HepG2 (cell line): ENCODE data around the gene ITGB8. TPM values are rescaled to one million over a fixed set of nuclear protein-coding genes. Genes with fewer than 3 reads are reported as not detected.

ENCODE experiments used
- ATAC-seq: fragments of 200-7000 bp; cut with Tn5 transposase; 3 replicates; pipeline ENCODE4 v1.9.1; 2020; ENCODE audit warnings: mild to moderate bottlenecking, moderate library complexity
- BruUV-seq: library from RNA; stranded (reverse); fragments of 400-500 nt; replicated peaks from 2 replicates; lab custom pipeline; 2021; lab: Mats Ljungman, UMichigan
- CTCF ChIA-PET: fragments of 300-600 bp; formaldehyde crosslinking; extraction: SDS; loops from one replicate; lab custom pipeline; 2021; ENCODE audit warnings: low total read pairs, inconsistent platforms, low intra/inter-chr PET ratio; lab: Yijun Ruan, JAX
- POLR2A ChIA-PET: fragments of 350-600 bp; sonication (Branson Sonifier 250); formaldehyde crosslinking; loops from one replicate; lab custom pipeline; 2020; ENCODE audit warnings: antibody characterized with exemption, inconsistent platforms; lab: Yijun Ruan, JAX
- DNase-seq: peaks from one replicate; pipeline ENCODE4 v3.0.0-alpha.2; 2015; ENCODE audit warnings: low spot score
- FAIRE-seq: peaks from 3 replicates; lab custom pipeline; 2011; peaks lifted over from hg19 to GRCh38; lab: Jason Lieb, UNC
- H2AFZ ChIP-seq: one replicate; pipeline ENCODE4 v1.6.1; 2011; ENCODE audit warnings: low read length, inconsistent platforms
- H3K27ac ChIP-seq: fragments of 300-600 bp; 3 replicates; pipeline ENCODE4 v1.8.0; 2011; ENCODE audit warnings: mixed run types, mild to moderate bottlenecking, mixed read lengths, low read length, inconsistent platforms; ENCODE audit not compliant: insufficient read depth; ENCODE audit errors: extremely low read length
- H3K27me3 ChIP-seq, 2 experiments: fragments of 200-600 bp in 1 of 2; 2 replicates in 1 of 2; 3 replicates in 1 of 2; pipeline versions ENCODE4 v1.6.0 to v1.8.0; 2011; ENCODE audit warnings: low read length in 2 of 2, mild to moderate bottlenecking in 2 of 2, moderate library complexity in 2 of 2, inconsistent platforms in 1 of 2; ENCODE audit not compliant: insufficient read depth in 2 of 2, control insufficient read depth in 1 of 2
- H3K36me3 ChIP-seq, 2 experiments: fragments of 200-600 bp in 1 of 2; replicated peaks in 1 of 2; 2 replicates in 1 of 2; 3 replicates in 1 of 2; pipeline versions ENCODE4 v1.5.1 to v1.8.0; 2011; ENCODE audit warnings: low read length in 2 of 2, inconsistent platforms in 1 of 2; ENCODE audit not compliant: insufficient read depth in 2 of 2, control insufficient read depth in 1 of 2
- H3K4me1 ChIP-seq: 2 replicates; pipeline ENCODE4 v1.5.1; 2012; ENCODE audit warnings: low read length, inconsistent platforms; ENCODE audit not compliant: insufficient read depth
- H3K4me2 ChIP-seq: 2 replicates; pipeline ENCODE4 v1.6.0; 2011; ENCODE audit warnings: low read depth, low read length, inconsistent platforms
- H3K4me3 ChIP-seq, 3 experiments: fragments of 200-600 bp in 1 of 3; sonication (generic), shearing (Covaris generic) in 1 of 3; replicated peaks in 1 of 3; 2 replicates each; pipeline ENCODE4 v1.5.1; 2011 to 2016; ENCODE audit warnings: low read length in 3 of 3, inconsistent platforms in 2 of 3, low read depth in 2 of 3, mild to moderate bottlenecking in 2 of 3, control low read depth in 1 of 3, mixed read lengths in 1 of 3; ENCODE audit not compliant: insufficient read depth in 1 of 3
- H3K79me2 ChIP-seq: one replicate; pipeline ENCODE4 v1.6.1; 2011; ENCODE audit warnings: low read length, inconsistent platforms; ENCODE audit not compliant: insufficient read depth
- H3K9ac ChIP-seq: 2 replicates; pipeline ENCODE4 v1.6.0; 2011; ENCODE audit warnings: mild to moderate bottlenecking, low read depth, low read length, inconsistent platforms; ENCODE audit not compliant: insufficient read depth
- H3K9me3 ChIP-seq: 2 replicates; pipeline ENCODE4 v1.5.1; 2012; ENCODE audit warnings: mild to moderate bottlenecking, low read length
- H4K20me1 ChIP-seq: 2 replicates; pipeline ENCODE4 v1.6.0; 2011; ENCODE audit warnings: inconsistent platforms, mild to moderate bottlenecking, low read length, moderate library complexity; ENCODE audit not compliant: insufficient read depth
- IRF9 ChIP-seq: sonication (generic); formaldehyde crosslinking; IDR thresholded peaks from 2 replicates; pipeline ENCODE4 v1.8.0; 2022; ENCODE audit warnings: missing genetic modification reagents, mild to moderate bottlenecking, borderline replicate concordance
- ISX ChIP-seq: sonication (generic); formaldehyde crosslinking; conservative IDR thresholded peaks from 2 replicates; pipeline ENCODE4 v1.5.0; 2020; ENCODE audit warnings: missing genetic modification reagents
- NONO ChIP-seq, 2 experiments: fragments of 450-650 bp in 1 of 2; sonication (generic) in 1 of 2; formaldehyde crosslinking in 1 of 2; IDR thresholded peaks in 1 of 2; conservative IDR thresholded peaks in 1 of 2; 2 replicates each; pipeline versions ENCODE4 v1.6.1 to v1.8.0; 2017 to 2022; ENCODE audit warnings: mild to moderate bottlenecking in 1 of 2, missing genetic modification reagents in 1 of 2, moderate library complexity in 1 of 2
- NRL ChIP-seq: sonication (generic); formaldehyde crosslinking; IDR thresholded peaks from 2 replicates; pipeline ENCODE4 v1.5.0; 2020; ENCODE audit warnings: missing genetic modification reagents, mild to moderate bottlenecking, moderate library complexity, borderline replicate concordance
- POGK ChIP-seq: sonication (generic); formaldehyde crosslinking; conservative IDR thresholded peaks from 2 replicates; pipeline ENCODE4 v1.8.0; 2022; ENCODE audit warnings: mild to moderate bottlenecking, moderate library complexity, missing genetic modification reagents
- ZBTB20 ChIP-seq: sonication (generic); formaldehyde crosslinking; IDR thresholded peaks from 2 replicates; pipeline ENCODE4 v1.8.1; 2023; ENCODE audit warnings: missing genetic modification reagents, low read depth, mild to moderate bottlenecking, borderline replicate concordance
- ZBTB39 ChIP-seq: sonication (generic); formaldehyde crosslinking; IDR thresholded peaks from 2 replicates; pipeline ENCODE4 v1.5.0; 2020; ENCODE audit warnings: missing genetic modification reagents
- ZNF230 ChIP-seq: sonication (generic); formaldehyde crosslinking; IDR thresholded peaks from 2 replicates; pipeline ENCODE4 v1.4.0; 2020; ENCODE audit warnings: mild to moderate bottlenecking, missing genetic modification reagents
- ZNF234 ChIP-seq: sonication (generic); formaldehyde crosslinking; conservative IDR thresholded peaks from 2 replicates; pipeline ENCODE4 v1.5.1; 2020; ENCODE audit warnings: mild to moderate bottlenecking, missing genetic modification reagents
- ZNF496 ChIP-seq: sonication (generic); formaldehyde crosslinking; IDR thresholded peaks from 2 replicates; pipeline ENCODE4 v1.8.1; 2023; ENCODE audit warnings: mild to moderate bottlenecking, moderate library complexity, missing genetic modification reagents; ENCODE audit not compliant: insufficient replicate concordance
- ZNF710 ChIP-seq: sonication (generic); formaldehyde crosslinking; IDR thresholded peaks from 2 replicates; pipeline ENCODE4 v1.5.0; 2020; ENCODE audit warnings: mild to moderate bottlenecking, missing genetic modification reagents, borderline replicate concordance
- WGBS: methylation state at CpG from one replicate; pipeline ENCODE4 v1.1.6; 2017; ENCODE audit warnings: low lambda C conversion rate; 5-methylcytosine and 5-hydroxymethylcytosine counted together
- in situ Hi-C: cut with HindIII; loops from 2 replicates; pipeline ENCODE4 v1.10.0; 2017; ENCODE audit warnings: low pct_unique_long_range_greater_than_20kb; ENCODE audit not compliant: extremely low pct_ligation_motif_present
- intact Hi-C: fragments of 100-400 bp; cut with micrococcal nuclease; formaldehyde crosslinking; loops from one replicate; pipeline ENCODE4 v1.10.0; 2022; ENCODE audit not compliant: unreplicated experiment
- polyA plus RNA-seq, 8 experiments: library from polyadenylated mRNA; depleted of rRNA in 3 of 8; stranded (reverse) in 7 of 8; unstranded in 1 of 8; fragments of >200 nt; fragmentation: Illumina TruSeq in 4 of 8; extraction: Trizol in 4 of 8; gene quantifications; 2 replicates each; pipeline versions ENCODE4 v1.2.1 to v1.2.3, GENCODE V29; 2011 to 2016; ENCODE audit warnings: low read depth in 4 of 8, missing spikeins in 1 of 8, mixed read lengths in 1 of 8; ENCODE audit not compliant: insufficient read depth in 1 of 8
- total RNA-seq, 5 experiments: library from RNA; depleted of rRNA; stranded (reverse); fragments of >200 nt; fragmentation: Illumina TruSeq; extraction: Trizol; gene quantifications; 2 replicates each; pipeline ENCODE4 v1.2.3, GENCODE V29; 2016; ENCODE audit warnings: low read depth in 1 of 5

ITGB8 gene
- total and polyA plus RNA-seq, 2 of the 13 experiments (the other 11 are each of a cell fraction or from before 2014, with no cell fraction given), result 0.01 TPM; not detected in 1

GRCh38 chr7:20330239-20330927 is at the start of gene ITGB8 (continued):
- no peak for TF ChIP-seq NONO (IDR thresholded peaks at IDR 0.05)
- no peak for TF ChIP-seq NONO (CRISPR knock-in tag; conservative IDR thresholded peaks at IDR 0.05)
- no peak for TF ChIP-seq ZBTB20
- TF ChIP-seq NRL (CRISPR knock-in tag), result no peak

GRCh38 chr7:20282959-20283358 is 47.7 kb upstream of the ITGB8 start:
- in situ Hi-C loops (no loop called here), intact Hi-C loops (no loop called here)
- no peaks in the 10 kb centered on the region for H3K9me3 ChIP-seq
- H3K9ac ChIP-seq, result no peak overlapping the region
- no peak overlapping the region for H2AFZ ChIP-seq
- H4K20me1 ChIP-seq, result no peaks in the 10 kb centered on the region
- BruUV-seq, result no TSS peak
- H3K4me3 ChIP-seq, result no peak overlapping the region
- FAIRE-seq, result no peak
- no peaks in the 10 kb centered on the region for H3K36me3 ChIP-seq
- CTCF ChIA-PET, result no interaction called here
- no peaks in the 10 kb centered on the region for H3K79me2 ChIP-seq
- WGBS, result 2% methylated on average over 1 of the region's 1 CpG
- no peaks in the 10 kb centered on the region for H3K4me1 ChIP-seq
- POLR2A ChIA-PET, result no interaction called here
- no peak overlapping the region for H3K27ac ChIP-seq
- H3K4me2 ChIP-seq, result no peak overlapping the region
- no peaks in the 10 kb centered on the region for H3K27me3 ChIP-seq
- no peak for DNase-seq
- ATAC-seq, result no peak
- no peak for TF ChIP-seq ZNF496 (CRISPR knock-in tag)
- no peak for TF ChIP-seq ZNF230
- no peak for TF ChIP-seq ZBTB39 (CRISPR knock-in tag)
- TF ChIP-seq ZNF710, result no peak
- TF ChIP-seq ZNF234 (CRISPR knock-in tag), result no peak
- TF ChIP-seq IRF9 (CRISPR knock-in tag), result no peak
- TF ChIP-seq ISX (CRISPR knock-in tag), result no peak
- no peak for TF ChIP-seq POGK (CRISPR knock-in tag)
